Measurements from ENCODE around the gene MGAT3. TPM values are rescaled to one million over a fixed set of nuclear protein-coding genes. Genes with fewer than 3 reads are reported as not detected.

MGAT3 gene
- total RNA-seq, 2 donors from 2014 or later = 0.82 to 7.4 TPM

DNA sequence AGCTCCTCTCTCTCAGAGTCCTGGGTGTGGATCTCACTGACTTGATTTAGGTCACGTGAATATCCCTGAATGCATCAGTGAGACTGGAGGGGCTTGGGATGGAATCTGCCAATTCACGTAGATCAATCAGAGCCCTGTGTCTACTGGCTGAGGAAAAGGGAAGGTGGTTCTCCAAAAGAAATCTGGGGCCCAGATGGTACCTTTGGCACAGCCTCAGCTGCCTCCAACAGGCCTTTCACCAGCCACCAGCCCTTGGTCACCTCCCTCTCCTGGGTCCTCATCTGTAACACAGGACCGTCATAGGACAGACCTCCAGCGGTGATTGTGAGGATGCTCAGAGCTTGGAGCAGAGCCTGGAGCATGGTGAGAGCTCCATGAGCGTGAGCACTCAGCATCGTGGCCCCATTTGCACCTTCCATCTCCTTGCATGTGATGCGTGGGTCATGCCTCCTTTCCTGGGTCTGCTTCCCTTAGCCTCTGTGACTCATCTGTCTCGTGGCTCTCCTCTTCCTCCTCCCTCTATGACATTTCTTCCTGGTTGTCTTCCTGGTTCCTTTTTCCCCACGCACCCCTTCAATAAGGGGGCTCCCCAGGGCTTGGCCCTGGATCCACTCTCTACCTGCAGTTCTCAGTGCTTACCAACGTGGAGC lies 37.8 kb downstream of the MGAT3 start:
- H3K9me3 ChIP-seq = no peaks in the 10 kb centered on the region
- no peak overlapping the region for H3K27ac ChIP-seq
- no peak for DNase-seq (ENCODE audit: low spot score)
- TF ChIP-seq POLR2AphosphoS5 (IDR thresholded peaks at IDR 0.05) (no peak), POLR2A (IDR thresholded peaks at IDR 0.05) (no peak)
- TF ChIP-seq, protein P1, sequence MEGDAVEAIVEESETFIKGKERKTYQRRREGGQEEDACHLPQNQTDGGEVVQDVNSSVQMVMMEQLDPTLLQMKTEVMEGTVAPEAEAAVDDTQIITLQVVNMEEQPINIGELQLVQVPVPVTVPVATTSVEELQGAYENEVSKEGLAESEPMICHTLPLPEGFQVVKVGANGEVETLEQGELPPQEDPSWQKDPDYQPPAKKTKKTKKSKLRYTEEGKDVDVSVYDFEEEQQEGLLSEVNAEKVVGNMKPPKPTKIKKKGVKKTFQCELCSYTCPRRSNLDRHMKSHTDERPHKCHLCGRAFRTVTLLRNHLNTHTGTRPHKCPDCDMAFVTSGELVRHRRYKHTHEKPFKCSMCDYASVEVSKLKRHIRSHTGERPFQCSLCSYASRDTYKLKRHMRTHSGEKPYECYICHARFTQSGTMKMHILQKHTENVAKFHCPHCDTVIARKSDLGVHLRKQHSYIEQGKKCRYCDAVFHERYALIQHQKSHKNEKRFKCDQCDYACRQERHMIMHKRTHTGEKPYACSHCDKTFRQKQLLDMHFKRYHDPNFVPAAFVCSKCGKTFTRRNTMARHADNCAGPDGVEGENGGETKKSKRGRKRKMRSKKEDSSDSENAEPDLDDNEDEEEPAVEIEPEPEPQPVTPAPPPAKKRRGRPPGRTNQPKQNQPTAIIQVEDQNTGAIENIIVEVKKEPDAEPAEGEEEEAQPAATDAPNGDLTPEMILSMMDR (IDR thresholded peaks at IDR 0.05) = no peak
- WGBS = 81% methylated on average over 10 of the region's 10 CpGs
- no peaks in the 10 kb centered on the region for H3K27me3 ChIP-seq (replicated peaks; ENCODE audit: insufficient read depth)
- H3K4me3 ChIP-seq = no peak overlapping the region
- intact Hi-C loops (cut with DNase I) = loop anchor here (5.0 kb wide), 1 partner anchor 33 kb away; no protein-coding TSS in a partner anchor
- no peaks in the 10 kb centered on the region for H3K36me3 ChIP-seq
- no peaks in the 10 kb centered on the region for H3K4me1 ChIP-seq (replicated peaks)

DNA sequence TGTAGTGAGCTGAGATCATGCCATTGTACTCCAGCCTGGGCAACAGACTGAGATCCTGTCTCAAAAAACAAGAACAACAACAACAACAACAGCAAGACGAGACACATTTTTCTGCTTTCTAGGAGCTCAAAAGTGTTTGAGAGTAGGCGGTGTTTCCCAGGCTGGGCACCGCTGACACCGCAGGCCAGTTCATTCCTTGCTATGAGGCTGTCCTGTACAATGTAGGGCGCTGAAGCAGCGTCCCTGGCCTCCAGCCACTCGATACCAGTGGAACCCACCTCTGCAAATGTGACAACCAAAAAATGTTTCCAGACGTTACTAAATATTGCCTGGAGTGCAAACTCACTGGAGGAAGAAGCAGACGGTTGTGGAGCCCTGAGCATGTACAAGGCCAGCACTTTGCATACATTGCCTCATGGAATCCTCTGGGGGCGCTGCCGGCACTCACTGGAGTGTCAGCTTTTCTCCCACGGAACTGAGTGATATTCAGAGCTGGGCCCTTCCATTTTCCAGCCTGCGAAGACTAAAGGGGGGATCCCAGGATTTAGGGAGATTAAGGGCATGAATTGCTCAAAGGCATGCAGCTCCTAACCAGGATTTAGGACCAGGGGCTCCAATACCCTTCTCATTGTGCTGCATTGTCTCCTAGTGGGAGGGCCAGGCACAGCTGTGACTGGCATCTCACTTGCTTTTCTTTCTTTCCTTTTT lies 39.5 kb downstream of the MGAT3 start:
- Histone ChIP-seq H3K4me1 (replicated peaks) (peaks cover 3% of the 10 kb centered on the region), H3K4me3 (no peak overlapping the region), H3K36me3 (no peaks in the 10 kb centered on the region), H3K27ac (no peak overlapping the region), H3K27me3 (replicated peaks; ENCODE audit: insufficient read depth) (no peaks in the 10 kb centered on the region), H3K9me3 (no peaks in the 10 kb centered on the region)
- WGBS = 47% methylated on average over 13 of the region's 13 CpGs
- TF ChIP-seq POLR2AphosphoS5 (IDR thresholded peaks at IDR 0.05) (peak; percentile 14), POLR2A (IDR thresholded peaks at IDR 0.05) (no peak)
- TF ChIP-seq, protein P1 (IDR thresholded peaks at IDR 0.05) = peak in 3 of 4 experiments; percentile 48 to 63 (median 63)
- intact Hi-C loops (cut with DNase I) = no loop called here
- DNase-seq (ENCODE audit: low spot score) = peak; percentile 56

GRCh38 chr22:39497429-39497828 lies 40.6 kb downstream of the MGAT3 start:
- Histone ChIP-seq H3K36me3 (no peaks in the 10 kb centered on the region), H3K9me3 (no peaks in the 10 kb centered on the region), H3K27ac (no peak overlapping the region), H3K4me3 (no peak overlapping the region), H3K4me1 (replicated peaks) (peaks cover 6% of the 10 kb centered on the region), H3K27me3 (replicated peaks; ENCODE audit: insufficient read depth) (no peaks in the 10 kb centered on the region)
- intact Hi-C loops (cut with DNase I) = no loop called here
- TF ChIP-seq, protein P1 (IDR thresholded peaks at IDR 0.05) = no peak
- TF ChIP-seq POLR2A (IDR thresholded peaks at IDR 0.05) (no peak), POLR2AphosphoS5 (IDR thresholded peaks at IDR 0.05) (no peak)
- no peak for DNase-seq (ENCODE audit: low spot score)
- WGBS = 79% methylated on average over 8 of the region's 8 CpGs

- 22% methylated on average over 2 of the region's 2 CpGs for WGBS
- DNase-seq (ENCODE audit: low spot score) = peak; percentile 72
- H3K4me1 ChIP-seq (replicated peaks) = peaks cover 6% of the 10 kb centered on the region
- no peaks in the 10 kb centered on the region for H3K9me3 ChIP-seq
- peak overlapping the region; percentile 37 to 55 for H3K27ac ChIP-seq
- no peaks in the 10 kb centered on the region for H3K36me3 ChIP-seq
- H3K4me3 ChIP-seq = no peak overlapping the region
- TF ChIP-seq POLR2A (IDR thresholded peaks at IDR 0.05) = no peak
- TF ChIP-seq POLR2AphosphoS5 (IDR thresholded peaks at IDR 0.05) = peak; percentile 40
- intact Hi-C loops (cut with DNase I) = no loop called here
- H3K27me3 ChIP-seq (replicated peaks; ENCODE audit: insufficient read depth) = no peaks in the 10 kb centered on the region
These were observed 41.6 kb downstream of the MGAT3 start for GRCh38 chr22:39498368-39498767.

GRCh38 chr22:39498802-39499201 lies 42.0 kb downstream of the MGAT3 start:
- DNase-seq (ENCODE audit: low spot score) = no peak
- Histone ChIP-seq H3K36me3 (no peaks in the 10 kb centered on the region), H3K4me1 (replicated peaks) (peaks cover 6% of the 10 kb centered on the region), H3K27me3 (replicated peaks; ENCODE audit: insufficient read depth) (no peaks in the 10 kb centered on the region), H3K27ac (peak overlapping the region; percentile 37 to 55), H3K9me3 (no peaks in the 10 kb centered on the region), H3K4me3 (no peak overlapping the region)
- 39% methylated on average over 3 of the region's 3 CpGs for WGBS
- no peak for TF ChIP-seq POLR2A (IDR thresholded peaks at IDR 0.05)
- no peak for TF ChIP-seq POLR2AphosphoS5 (IDR thresholded peaks at IDR 0.05)
- intact Hi-C loops (cut with DNase I) = no loop called here
